Measurements from ENCODE around the gene GZMA.

GRCh38 chr5:55096182-55096581 is 6.3 kb upstream of the GZMA start:
- TF ChIP-seq CTCF (conservative IDR thresholded peaks at IDR 0.05; ENCODE audit: low read length) (no peak), EZH2phosphoT487 (IDR thresholded peaks at IDR 0.05; ENCODE audit: borderline replicate concordance, low read depth, low read length) (no peak)

All from OCI-LY7 (cell line).